Measurements from ENCODE around the gene RIPPLY3. TPM values are rescaled to one million over a fixed set of nuclear protein-coding genes. Genes with fewer than 3 reads are reported as not detected.
"Not testable (repeated sequence)": the region's sequence is repeated elsewhere in the genome, so short reads cannot be mapped to it uniquely, and the experiment has no call there.

RIPPLY3 gene
- total RNA-seq, 1 donor from 2014 or later: not detected

DNA sequence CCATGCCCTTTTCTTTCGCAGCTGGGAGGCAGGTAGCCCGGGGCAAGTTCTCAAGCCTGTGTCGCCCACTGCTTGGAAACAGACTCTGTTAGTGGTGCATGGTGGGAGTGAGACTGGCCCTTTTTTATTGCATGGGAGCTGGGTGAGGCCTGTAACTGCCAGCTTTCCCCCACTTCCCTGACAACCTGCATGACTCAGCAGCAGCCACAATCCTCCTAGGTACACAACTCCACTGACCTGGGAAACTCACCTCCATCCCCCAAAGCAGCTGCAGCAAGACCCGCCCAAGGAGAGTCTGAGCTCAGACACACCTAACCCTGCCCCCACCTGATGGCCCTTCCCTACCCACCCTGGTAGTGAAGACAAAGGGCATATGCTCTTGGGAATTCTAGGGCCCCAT lies 40.6 kb downstream of the RIPPLY3 start:
- DNase-seq (ENCODE audit: low spot score): no peak
- no peak for ATAC-seq
- intact Hi-C loops (cut with DNase I): no loop called here

DNA sequence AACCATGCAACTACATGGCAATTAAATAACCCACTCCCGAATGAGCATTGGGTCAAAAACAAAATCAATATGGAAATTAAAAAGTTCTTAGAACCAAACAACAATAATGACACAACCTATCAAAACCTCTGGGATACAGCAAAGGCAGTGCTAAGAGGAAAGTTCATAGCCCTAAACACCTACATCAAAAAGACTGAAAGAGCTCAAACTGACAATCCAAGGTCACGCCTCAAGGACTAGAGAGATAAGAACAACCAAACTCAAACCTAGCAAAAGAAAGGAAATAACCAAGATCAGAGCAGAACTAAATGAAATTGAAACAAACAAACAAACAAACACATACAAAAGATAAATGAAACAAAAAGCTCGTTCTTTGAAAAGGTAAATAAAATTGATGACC lies 43.2 kb downstream of the RIPPLY3 start:
- ATAC-seq; intact Hi-C loops (cut with DNase I); DNase-seq (ENCODE audit: low spot score): not testable (repeated sequence)

DNA sequence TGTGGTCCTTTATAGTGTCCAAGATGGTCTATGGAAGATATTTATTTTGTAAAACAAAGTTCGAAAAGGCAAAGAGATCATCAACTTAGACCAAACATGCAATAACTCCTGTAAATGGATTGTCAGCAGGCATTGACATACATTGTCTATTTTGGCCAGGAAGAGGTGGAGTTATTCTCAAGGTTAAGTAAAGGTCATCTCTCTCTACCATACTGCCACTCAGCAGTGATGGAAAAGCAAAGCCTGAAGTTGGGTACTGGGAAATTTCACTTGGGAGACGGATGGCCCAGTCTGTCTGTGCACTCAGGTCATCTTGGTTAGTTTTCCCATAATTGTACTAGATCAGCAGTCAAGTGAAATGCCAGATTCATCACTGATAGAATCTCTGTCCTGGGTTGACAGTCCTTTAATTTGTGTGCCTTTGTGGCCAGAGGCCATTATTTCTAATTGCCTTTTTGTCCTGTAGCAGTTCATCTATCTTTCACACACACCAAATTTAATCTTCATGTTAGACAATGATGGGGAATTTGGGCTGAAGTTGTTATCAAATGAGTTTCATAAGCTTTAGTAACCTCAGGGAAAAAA lies 48.9 kb downstream of the RIPPLY3 start:
- ATAC-seq (no peak), DNase-seq (ENCODE audit: low spot score) (no peak)
- intact Hi-C loops (cut with DNase I): no loop called here

DNA sequence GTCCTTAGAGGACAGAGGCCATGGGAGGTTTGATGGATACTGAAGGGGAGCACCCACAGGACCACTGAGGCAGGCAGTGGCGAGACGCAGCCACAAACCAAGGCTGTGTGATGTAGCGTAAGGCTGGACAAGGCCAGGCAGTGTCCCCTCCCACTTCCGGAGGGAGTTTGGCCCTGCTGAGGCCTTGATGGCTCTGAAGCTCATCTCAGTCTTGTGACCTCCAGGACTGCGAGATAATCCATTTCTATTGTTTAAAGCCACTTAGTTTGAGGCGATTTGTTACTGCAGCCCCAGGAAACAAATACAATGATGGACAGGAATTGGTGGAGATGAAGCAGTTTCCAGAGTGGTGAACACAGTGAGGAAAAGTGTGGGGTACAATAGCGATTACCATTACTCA lies 51.1 kb downstream of the RIPPLY3 start:
- no peak for DNase-seq (ENCODE audit: low spot score)
- ATAC-seq: no peak
- intact Hi-C loops (cut with DNase I): no loop called here

DNA sequence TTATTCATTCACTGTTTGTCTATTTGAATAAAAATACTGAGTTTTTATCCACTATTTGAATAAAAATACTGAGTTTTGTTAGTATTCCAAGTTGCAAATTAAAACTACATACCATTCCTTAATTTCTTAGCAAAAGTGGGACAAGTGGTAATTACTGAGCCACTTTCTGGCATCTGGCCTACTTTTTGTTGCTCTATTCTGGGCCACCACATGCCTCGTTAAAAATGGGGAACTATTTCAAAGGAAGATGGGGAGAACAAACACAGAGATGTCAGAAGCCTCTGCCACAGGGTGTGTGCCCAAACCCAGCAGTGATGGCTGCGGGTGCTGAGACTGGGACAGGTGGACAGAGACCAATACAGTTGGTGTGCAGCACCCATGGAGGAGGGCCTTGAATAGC lies 51.8 kb downstream of the RIPPLY3 start:
- intact Hi-C loops (cut with DNase I): no loop called here
- no peak for DNase-seq (ENCODE audit: low spot score)
- no peak for ATAC-seq

DNA sequence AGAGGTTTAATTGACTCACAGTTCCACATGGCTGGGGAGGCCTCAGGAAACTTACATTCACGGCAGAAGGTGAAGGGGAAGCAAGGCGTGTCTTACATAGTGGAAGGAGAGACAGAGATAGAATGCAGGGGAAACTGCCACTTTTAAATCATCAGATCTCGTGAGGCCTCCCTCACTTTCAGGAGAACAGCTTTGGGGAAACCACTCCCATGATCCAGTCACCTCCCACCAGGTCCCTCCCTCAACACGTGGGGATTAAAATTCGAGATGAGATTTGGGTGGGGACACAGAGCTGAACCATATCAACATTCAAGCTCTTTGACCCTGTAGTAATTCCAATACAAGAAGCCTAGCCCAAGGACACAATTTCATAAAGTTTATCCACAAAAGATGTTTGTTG lies 52.7 kb downstream of the RIPPLY3 start:
- intact Hi-C loops (cut with DNase I): no loop called here
- no peak for ATAC-seq
- no peak for DNase-seq (ENCODE audit: low spot score)

DNA sequence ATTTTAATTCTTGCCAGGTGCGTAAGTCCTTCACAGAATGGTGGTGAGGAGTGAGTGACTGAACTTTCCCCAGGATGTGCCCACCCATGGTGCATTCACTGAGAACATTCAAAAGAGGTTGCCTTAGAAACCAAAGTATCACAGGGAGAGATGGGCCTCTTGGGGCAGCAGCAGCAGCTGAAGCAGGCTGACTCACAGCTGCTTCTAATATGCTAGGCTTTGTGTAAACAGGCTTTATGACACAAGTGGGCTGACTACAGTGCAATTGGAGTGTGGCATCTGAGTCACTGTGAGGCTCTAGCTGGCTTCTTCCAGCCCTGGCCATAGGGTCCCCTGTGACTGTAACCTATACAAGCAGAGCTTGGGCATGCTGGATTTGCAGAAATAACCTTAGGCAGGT lies 53.8 kb downstream of the RIPPLY3 start:
- intact Hi-C loops (cut with DNase I): no loop called here
- DNase-seq (ENCODE audit: low spot score) (no peak), ATAC-seq (peak; percentile 96)

DNA sequence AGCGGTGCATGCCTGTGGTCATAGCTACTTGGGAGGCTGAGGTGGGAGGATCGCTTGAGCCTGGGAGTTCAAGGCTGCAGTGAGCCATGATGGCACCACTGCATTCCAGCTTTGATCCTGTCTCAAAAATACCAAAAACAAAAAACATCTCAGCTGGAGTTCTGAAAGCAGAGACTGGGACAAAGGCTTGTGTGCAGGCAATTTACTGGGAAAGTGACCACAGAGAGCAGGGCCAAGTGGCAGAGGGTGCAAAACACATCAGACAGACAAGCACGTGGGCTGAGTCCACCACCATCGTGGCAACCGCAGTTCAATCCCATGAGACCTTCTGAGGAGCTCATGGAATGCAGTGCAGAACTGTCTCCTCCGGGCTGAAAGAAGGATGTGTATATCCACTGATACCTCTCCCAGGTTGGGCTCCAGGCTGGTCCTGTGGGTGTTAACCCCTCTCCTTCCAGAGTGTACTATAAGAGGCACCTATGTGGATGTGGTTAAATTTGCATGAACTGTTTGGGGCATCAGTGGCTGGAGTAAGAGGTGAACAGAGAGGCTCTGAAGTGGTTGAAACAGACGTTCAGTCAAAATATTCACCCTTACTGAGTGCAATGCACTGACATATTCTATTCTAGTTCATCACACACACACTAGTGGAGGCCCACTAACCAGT lies 55.6 kb downstream of the RIPPLY3 start:
- ATAC-seq (peak; percentile 75), DNase-seq (ENCODE audit: low spot score) (no peak)
- intact Hi-C loops (cut with DNase I): no loop called here

DNA sequence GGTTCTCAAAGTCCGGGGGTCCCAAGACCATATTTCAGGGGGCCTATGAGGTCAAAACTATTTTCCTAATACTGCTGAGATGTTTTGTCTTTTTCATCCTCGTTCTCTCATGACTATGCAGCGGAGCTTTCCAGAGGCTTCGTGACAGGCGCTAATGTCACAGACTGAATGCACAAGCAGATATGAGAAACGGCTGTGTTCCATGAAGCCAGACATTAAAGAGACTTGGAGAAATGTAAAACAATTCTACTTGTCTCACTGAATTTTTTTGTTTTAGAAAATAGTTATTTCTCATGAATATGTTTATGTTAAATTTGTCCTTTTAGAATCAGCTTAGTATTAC lies 56.1 kb downstream of the RIPPLY3 start:
- ATAC-seq: no peak
- intact Hi-C loops (cut with DNase I): no loop called here
- DNase-seq (ENCODE audit: low spot score): no peak

DNA sequence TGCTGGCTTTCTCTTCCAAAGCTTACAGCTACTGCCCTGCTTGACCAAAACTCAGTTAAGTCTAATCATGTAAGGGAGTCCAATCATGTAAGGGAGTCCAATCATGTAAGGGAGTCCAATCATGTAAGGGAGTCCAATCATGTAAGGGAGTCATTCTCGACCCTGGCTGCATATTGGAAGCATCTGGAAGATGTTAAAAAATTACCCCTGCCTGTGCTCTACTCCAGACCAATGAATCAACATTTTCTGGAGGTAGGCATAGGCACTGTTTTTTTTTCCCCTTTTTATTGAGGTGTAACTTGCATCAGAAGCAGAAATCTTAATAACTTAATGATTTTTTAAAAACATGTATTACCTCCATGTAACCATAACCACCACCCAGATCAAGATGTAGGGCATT lies 56.9 kb downstream of the RIPPLY3 start:
- DNase-seq (ENCODE audit: low spot score): no peak
- intact Hi-C loops (cut with DNase I): no loop called here
- no peak for ATAC-seq

DNA sequence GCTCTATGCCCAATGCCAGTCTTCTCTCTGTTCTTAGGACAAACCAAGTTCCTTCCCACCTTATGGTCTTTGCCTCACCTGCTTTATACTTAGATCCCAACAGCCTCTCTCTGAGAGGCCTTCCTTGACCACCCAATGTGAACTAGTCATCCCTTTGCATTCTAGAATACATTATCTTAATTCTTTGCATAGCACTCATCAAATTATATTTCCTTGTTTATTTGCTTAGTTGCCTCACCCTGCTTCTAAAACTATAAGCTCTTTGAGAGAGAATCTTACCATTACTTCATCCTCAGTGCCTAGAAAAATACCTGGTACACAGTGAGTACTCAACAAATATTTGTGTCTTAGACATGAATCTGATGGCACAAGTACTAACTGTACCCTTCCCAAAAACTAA lies 58.3 kb downstream of the RIPPLY3 start:
- DNase-seq (ENCODE audit: low spot score) (no peak), ATAC-seq (no peak)

DNA sequence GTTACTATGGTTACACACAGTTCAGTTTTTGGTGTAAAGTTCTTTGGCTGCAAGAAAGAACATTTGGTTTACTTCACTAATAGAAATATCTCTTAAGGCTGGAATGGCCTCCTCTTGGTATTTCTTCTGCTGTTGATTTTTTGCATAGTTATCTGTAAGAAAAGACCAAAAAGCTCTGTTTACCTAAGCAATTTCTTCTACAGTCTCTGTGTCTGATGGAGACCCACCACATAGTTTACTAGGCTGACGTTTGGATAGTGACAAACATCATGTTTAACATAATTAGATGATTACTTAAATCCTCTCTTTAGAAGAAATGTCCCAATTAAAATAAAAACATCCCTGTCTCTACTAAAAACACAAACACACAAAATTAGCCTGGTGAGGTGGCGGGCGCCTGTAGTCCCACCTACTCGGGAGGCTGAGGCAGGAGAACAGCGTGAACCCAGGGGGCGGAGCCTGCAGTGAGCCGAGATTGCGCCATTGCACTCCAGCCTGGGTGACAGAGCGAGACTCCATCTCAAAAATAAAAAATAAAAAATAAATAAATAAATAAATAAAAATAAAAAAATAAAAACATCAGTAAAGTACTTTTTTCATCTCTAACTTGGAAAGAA lies 59.2 kb downstream of the RIPPLY3 start:
- DNase-seq (ENCODE audit: low spot score): no peak
- no peak for ATAC-seq
- intact Hi-C loops (cut with DNase I): no loop called here

More for the DNA sequence above, 58.3 kb downstream of the RIPPLY3 start:
- intact Hi-C loops (cut with DNase I): no loop called here

Other genes with a start within 250 kb of the RIPPLY3 start
- 15.0 TPM for gene HLCS, start 40.0 kb upstream of the RIPPLY3 start, total RNA-seq
- 34.5 TPM for gene PIGP, start 66.4 kb downstream of the RIPPLY3 start, total RNA-seq
- gene TTC3, start 66.6 kb downstream of the RIPPLY3 start, total RNA-seq: 146 TPM

All from sciatic nerve (tissue), 2 donors.